SK-N-SH treated with all-trans-retinoic acid at 6 μM for 48 hours (cell line): Measurements from ENCODE around the gene S100A6.

Source experiments
- ATAC-seq: fragments of 200-7000 bp; cut with Tn5 transposase; 3 replicates; pipeline ENCODE4 v1.9.1; 2020; ENCODE audit warnings: mild to moderate bottlenecking, moderate library complexity
- ARNTL ChIP-seq: fragments of 450-650 bp; formaldehyde crosslinking; IDR thresholded peaks from 2 replicates; pipeline ENCODE4 v1.5.0; 2020; ENCODE audit warnings: low read depth, mild to moderate bottlenecking, moderate library complexity, borderline replicate concordance
- BACH2 ChIP-seq: fragments of 250-450 bp; sonication (Bioruptor Pico); IDR thresholded peaks from 2 replicates; pipeline ENCODE4 v1.9.0; 2021; ENCODE audit warnings: mild to moderate bottlenecking, borderline replicate concordance
- CSDC2 ChIP-seq: fragments of 250-450 bp; sonication (Bioruptor Pico); IDR thresholded peaks from 2 replicates; pipeline ENCODE4 v1.5.0; 2020; ENCODE audit warnings: mild to moderate bottlenecking, moderate library complexity
- ESRRG ChIP-seq: fragments of 250-450 bp; sonication (Bioruptor Pico); IDR thresholded peaks from 2 replicates; pipeline ENCODE4 v1.6.1; 2021; ENCODE audit warnings: mild to moderate bottlenecking
- GLIS3 ChIP-seq: fragments of 250-450 bp; sonication (Bioruptor Pico); IDR thresholded peaks from 2 replicates; pipeline ENCODE4 v1.5.0; 2020; ENCODE audit warnings: mild to moderate bottlenecking, moderate library complexity
- ISL1 ChIP-seq: fragments of 250-450 bp; sonication (Bioruptor Pico); IDR thresholded peaks from 2 replicates; pipeline ENCODE4 v2.1.2; 2022; ENCODE audit warnings: mild to moderate bottlenecking, moderate library complexity
- OSR1 ChIP-seq: fragments of 250-450 bp; sonication (Bioruptor Pico); IDR thresholded peaks from 2 replicates; pipeline ENCODE4 v1.8.0; 2022; ENCODE audit warnings: moderate library complexity, mild to moderate bottlenecking, inconsistent platforms
- PPARA ChIP-seq: fragments of 250-450 bp; sonication (Bioruptor Pico); IDR thresholded peaks from 2 replicates; pipeline ENCODE4 v1.5.0; 2020; ENCODE audit warnings: mild to moderate bottlenecking, borderline replicate concordance
- RARB ChIP-seq: fragments of 250-450 bp; sonication (Bioruptor Pico); IDR thresholded peaks from 2 replicates; pipeline ENCODE4 v1.8.0; 2021; ENCODE audit warnings: mild to moderate bottlenecking, moderate library complexity
- SNAI2 ChIP-seq: fragments of 250-450 bp; sonication (Bioruptor Pico); IDR thresholded peaks from 2 replicates; pipeline ENCODE4 v1.5.0; 2020; ENCODE audit warnings: mild to moderate bottlenecking, moderate library complexity
- TCF4 ChIP-seq: fragments of 250-450 bp; sonication (Bioruptor Pico); IDR thresholded peaks from 2 replicates; pipeline ENCODE4 v1.8.0; 2021; ENCODE audit warnings: mild to moderate bottlenecking, moderate library complexity, borderline replicate concordance
- TOX ChIP-seq: fragments of 250-450 bp; sonication (Bioruptor Pico); IDR thresholded peaks from 2 replicates; pipeline ENCODE4 v1.8.0; 2021; ENCODE audit warnings: mild to moderate bottlenecking, moderate library complexity, borderline replicate concordance
- ZC3H10 ChIP-seq: fragments of 250-450 bp; sonication (Bioruptor Pico); IDR thresholded peaks from 2 replicates; pipeline ENCODE4 v1.5.1; 2021; ENCODE audit warnings: mild to moderate bottlenecking, moderate library complexity
- ZFP3 ChIP-seq: fragments of 250-450 bp; sonication (Bioruptor Pico); IDR thresholded peaks from 2 replicates; pipeline ENCODE4 v1.5.0; 2020; ENCODE audit warnings: mild to moderate bottlenecking, moderate library complexity
- ZNF565 ChIP-seq: fragments of 450-650 bp; formaldehyde crosslinking; conservative IDR thresholded peaks from 2 replicates; pipeline ENCODE4 v1.5.0; 2020; ENCODE audit warnings: low read depth, mild to moderate bottlenecking, moderate library complexity
- ZNF70 ChIP-seq: fragments of 450-650 bp; formaldehyde crosslinking; IDR thresholded peaks from 2 replicates; pipeline ENCODE4 v1.5.0; 2020; ENCODE audit warnings: mild to moderate bottlenecking, moderate library complexity
- ZNF8 ChIP-seq: fragments of 450-650 bp; formaldehyde crosslinking; IDR thresholded peaks from 2 replicates; pipeline ENCODE4 v1.5.0; 2020; ENCODE audit warnings: mild to moderate bottlenecking, moderate library complexity
- TF ChIP-seq, protein P1 (sequence below): fragments of 250-450 bp; sonication (Bioruptor Pico); IDR thresholded peaks from 2 replicates; pipeline ENCODE4 v1.5.1; 2021; ENCODE audit warnings: mild to moderate bottlenecking, moderate library complexity
- TF ChIP-seq, protein P2 (sequence below): fragments of 250-450 bp; sonication (Bioruptor Pico); IDR thresholded peaks from 2 replicates; pipeline ENCODE4 v1.8.0; 2020; ENCODE audit warnings: mild to moderate bottlenecking, moderate library complexity, borderline replicate concordance
- TF ChIP-seq, protein P3 (sequence below): fragments of 250-450 bp; sonication (Bioruptor Pico); IDR thresholded peaks from 2 replicates; pipeline ENCODE4 v1.5.1; 2020; ENCODE audit warnings: low read depth, mild to moderate bottlenecking, moderate library complexity
- TF ChIP-seq, protein P4 (sequence below): fragments of 250-450 bp; sonication (Bioruptor Pico); IDR thresholded peaks from 2 replicates; pipeline ENCODE4 v1.5.0; 2020; ENCODE audit warnings: mild to moderate bottlenecking, moderate library complexity

The S100A6 gene

DNA sequence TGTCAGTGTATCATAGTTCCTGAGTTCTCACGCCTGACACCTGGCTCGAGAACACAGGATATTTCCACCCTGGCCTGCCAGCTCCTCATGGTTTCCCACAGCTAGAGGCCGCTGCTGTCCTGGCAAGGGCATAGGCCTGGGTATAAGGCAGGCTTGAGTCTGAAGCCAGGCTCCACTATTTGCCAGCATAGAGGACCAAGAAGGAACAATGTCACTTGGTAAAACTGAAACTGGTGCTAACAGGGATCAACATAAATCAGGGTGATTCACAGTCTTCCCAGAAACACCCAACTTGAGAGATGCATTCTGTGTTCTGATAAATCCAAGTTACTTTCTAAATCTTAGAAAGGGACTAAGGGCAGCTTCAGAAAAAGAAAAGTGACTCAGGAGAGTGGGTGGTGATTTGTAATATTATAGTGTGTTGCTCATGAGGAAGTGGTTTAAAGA, 36.8 kb upstream of the S100A6 start:
- ATAC-seq: peak; percentile 96
- TF ChIP-seq CSDC2 (CRISPR knock-in tag): no peak

DNA sequence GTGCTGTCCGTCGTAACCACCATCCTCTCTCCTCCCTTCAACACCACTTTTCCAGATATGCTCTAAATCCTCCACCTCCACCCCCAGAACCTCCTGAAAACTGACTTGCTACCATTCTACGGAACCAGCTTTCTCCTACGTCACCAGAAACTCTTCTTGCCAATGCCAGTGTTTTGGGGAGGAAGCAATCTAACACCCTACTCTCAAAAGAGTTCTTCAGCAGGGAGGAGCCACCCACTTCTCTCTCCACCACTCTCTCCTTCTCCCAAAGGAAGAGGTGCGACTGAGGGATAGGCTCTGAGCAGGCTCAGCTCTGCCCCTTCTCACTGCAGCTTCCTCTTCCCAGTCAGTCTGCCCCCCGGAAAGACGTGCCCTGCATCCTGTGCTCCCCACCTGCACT, 35.9 kb upstream of the S100A6 start:
- no peak for ATAC-seq
- TF ChIP-seq BACH2 (CRISPR knock-in tag) (no peak), OSR1 (no peak), RARB (CRISPR knock-in tag) (no peak), ZNF565 (CRISPR knock-in tag) (no peak), ARNTL (CRISPR knock-in tag) (no peak), ZNF8 (CRISPR knock-in tag) (no peak), SNAI2 (CRISPR knock-in tag) (no peak), CSDC2 (CRISPR knock-in tag) (no peak)
- TF ChIP-seq, protein P1, sequence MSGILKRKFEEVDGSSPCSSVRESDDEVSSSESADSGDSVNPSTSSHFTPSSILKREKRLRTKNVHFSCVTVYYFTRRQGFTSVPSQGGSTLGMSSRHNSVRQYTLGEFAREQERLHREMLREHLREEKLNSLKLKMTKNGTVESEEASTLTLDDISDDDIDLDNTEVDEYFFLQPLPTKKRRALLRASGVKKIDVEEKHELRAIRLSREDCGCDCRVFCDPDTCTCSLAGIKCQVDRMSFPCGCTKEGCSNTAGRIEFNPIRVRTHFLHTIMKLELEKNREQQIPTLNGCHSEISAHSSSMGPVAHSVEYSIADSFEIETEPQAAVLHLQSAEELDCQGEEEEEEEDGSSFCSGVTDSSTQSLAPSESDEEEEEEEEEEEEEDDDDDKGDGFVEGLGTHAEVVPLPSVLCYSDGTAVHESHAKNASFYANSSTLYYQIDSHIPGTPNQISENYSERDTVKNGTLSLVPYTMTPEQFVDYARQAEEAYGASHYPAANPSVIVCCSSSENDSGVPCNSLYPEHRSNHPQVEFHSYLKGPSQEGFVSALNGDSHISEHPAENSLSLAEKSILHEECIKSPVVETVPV: no peak
- TF ChIP-seq, protein P2, sequence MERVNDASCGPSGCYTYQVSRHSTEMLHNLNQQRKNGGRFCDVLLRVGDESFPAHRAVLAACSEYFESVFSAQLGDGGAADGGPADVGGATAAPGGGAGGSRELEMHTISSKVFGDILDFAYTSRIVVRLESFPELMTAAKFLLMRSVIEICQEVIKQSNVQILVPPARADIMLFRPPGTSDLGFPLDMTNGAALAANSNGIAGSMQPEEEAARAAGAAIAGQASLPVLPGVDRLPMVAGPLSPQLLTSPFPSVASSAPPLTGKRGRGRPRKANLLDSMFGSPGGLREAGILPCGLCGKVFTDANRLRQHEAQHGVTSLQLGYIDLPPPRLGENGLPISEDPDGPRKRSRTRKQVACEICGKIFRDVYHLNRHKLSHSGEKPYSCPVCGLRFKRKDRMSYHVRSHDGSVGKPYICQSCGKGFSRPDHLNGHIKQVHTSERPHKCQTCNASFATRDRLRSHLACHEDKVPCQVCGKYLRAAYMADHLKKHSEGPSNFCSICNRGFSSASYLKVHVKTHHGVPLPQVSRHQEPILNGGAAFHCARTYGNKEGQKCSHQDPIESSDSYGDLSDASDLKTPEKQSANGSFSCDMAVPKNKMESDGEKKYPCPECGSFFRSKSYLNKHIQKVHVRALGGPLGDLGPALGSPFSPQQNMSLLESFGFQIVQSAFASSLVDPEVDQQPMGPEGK (CRISPR knock-in tag): no peak

DNA sequence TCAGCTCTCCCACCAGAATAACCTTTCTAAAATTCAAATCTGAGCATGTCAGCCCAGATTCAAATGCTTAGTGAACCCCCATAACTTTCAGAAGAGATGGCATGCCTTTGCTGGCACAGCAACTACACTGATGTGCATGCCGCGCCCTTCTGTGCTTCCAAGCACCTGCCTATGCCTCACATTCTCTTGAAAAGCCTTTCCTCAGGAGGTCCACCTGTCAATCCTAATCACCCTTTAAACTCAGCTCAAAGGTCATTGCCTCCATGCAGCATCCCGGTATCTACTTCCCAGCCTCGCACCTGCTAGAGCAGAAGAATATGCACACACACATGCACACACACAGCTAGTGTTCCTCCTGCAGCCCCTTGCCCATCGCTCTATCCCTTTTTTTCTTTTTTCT, 35.1 kb upstream of the S100A6 start:
- no peak for ATAC-seq
- TF ChIP-seq, protein P1: no peak
- no peak for TF ChIP-seq ESRRG
- TF ChIP-seq ZNF70: no peak

DNA sequence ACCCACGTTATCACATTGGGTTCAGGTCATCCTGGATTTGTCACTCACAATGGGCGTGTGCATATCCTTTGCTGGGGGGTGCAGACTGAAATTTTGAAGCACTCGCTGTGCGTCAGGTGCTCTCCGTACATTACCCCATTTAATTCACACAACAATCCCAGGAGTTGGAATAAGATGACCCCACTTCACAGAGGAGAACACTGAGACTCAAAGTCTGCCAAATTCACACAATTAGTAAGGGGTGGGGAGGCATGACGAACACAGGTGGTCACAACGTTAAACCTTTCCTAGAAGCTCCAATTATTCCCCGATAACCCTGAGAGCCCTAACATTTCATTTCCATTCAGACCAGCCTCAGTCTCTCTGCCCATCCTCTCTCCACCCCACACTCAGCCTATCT, 33.7 kb upstream of the S100A6 start:
- TF ChIP-seq ZC3H10 (CRISPR knock-in tag): no peak
- TF ChIP-seq ZNF8 (CRISPR knock-in tag): no peak
- TF ChIP-seq BACH2 (CRISPR knock-in tag): no peak
- TF ChIP-seq, protein P3, sequence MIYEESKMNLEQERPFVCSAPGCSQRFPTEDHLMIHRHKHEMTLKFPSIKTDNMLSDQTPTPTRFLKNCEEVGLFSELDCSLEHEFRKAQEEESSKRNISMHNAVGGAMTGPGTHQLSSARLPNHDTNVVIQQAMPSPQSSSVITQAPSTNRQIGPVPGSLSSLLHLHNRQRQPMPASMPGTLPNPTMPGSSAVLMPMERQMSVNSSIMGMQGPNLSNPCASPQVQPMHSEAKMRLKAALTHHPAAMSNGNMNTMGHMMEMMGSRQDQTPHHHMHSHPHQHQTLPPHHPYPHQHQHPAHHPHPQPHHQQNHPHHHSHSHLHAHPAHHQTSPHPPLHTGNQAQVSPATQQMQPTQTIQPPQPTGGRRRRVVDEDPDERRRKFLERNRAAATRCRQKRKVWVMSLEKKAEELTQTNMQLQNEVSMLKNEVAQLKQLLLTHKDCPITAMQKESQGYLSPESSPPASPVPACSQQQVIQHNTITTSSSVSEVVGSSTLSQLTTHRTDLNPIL (CRISPR knock-in tag): no peak
- no peak for TF ChIP-seq ZFP3 (CRISPR knock-in tag)
- TF ChIP-seq PPARA (CRISPR knock-in tag): no peak
- TF ChIP-seq, protein P2 (CRISPR knock-in tag): no peak
- no peak for TF ChIP-seq OSR1
- no peak for TF ChIP-seq ISL1 (CRISPR knock-in tag)
- TF ChIP-seq, protein P4, sequence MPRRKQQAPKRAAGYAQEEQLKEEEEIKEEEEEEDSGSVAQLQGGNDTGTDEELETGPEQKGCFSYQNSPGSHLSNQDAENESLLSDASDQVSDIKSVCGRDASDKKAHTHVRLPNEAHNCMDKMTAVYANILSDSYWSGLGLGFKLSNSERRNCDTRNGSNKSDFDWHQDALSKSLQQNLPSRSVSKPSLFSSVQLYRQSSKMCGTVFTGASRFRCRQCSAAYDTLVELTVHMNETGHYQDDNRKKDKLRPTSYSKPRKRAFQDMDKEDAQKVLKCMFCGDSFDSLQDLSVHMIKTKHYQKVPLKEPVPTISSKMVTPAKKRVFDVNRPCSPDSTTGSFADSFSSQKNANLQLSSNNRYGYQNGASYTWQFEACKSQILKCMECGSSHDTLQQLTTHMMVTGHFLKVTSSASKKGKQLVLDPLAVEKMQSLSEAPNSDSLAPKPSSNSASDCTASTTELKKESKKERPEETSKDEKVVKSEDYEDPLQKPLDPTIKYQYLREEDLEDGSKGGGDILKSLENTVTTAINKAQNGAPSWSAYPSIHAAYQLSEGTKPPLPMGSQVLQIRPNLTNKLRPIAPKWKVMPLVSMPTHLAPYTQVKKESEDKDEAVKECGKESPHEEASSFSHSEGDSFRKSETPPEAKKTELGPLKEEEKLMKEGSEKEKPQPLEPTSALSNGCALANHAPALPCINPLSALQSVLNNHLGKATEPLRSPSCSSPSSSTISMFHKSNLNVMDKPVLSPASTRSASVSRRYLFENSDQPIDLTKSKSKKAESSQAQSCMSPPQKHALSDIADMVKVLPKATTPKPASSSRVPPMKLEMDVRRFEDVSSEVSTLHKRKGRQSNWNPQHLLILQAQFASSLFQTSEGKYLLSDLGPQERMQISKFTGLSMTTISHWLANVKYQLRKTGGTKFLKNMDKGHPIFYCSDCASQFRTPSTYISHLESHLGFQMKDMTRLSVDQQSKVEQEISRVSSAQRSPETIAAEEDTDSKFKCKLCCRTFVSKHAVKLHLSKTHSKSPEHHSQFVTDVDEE (CRISPR knock-in tag): no peak
- TF ChIP-seq ESRRG: no peak
- no peak for TF ChIP-seq TCF4 (CRISPR knock-in tag)
- no peak for TF ChIP-seq ZNF565 (CRISPR knock-in tag)
- TF ChIP-seq GLIS3: no peak
- TF ChIP-seq SNAI2 (CRISPR knock-in tag): no peak
- no peak for TF ChIP-seq TOX (CRISPR knock-in tag)
- no peak for TF ChIP-seq ZNF70
- no peak for TF ChIP-seq ARNTL (CRISPR knock-in tag)
- no peak for TF ChIP-seq CSDC2 (CRISPR knock-in tag)
- TF ChIP-seq, protein P1: no peak
- TF ChIP-seq, all 23 proteins: peak for 0
- no peak for ATAC-seq
